Keratinocyte (primary cell): Measurements from ENCODE around the gene IL17C. TPM values are rescaled to one million over a fixed set of nuclear protein-coding genes. Genes with fewer than 3 reads are reported as not detected.

ENCODE experiments used
- DNase-seq: peaks from one replicate; pipeline ENCODE4 v3.0.0-alpha.2; 2011; ENCODE audit warnings: low read depth, missing footprints, low spot score
- FAIRE-seq: peaks from 2 replicates; lab custom pipeline; 2011; peaks lifted over from hg19 to GRCh38; lab: Jason Lieb, UNC
- H2AFZ ChIP-seq: 2 replicates; pipeline ENCODE4 v1.6.0; 2012; ENCODE audit warnings: low read length, control low read depth, inconsistent platforms; ENCODE audit not compliant: control insufficient read depth
- H3K27ac ChIP-seq: 2 replicates; pipeline ENCODE4 v1.5.1; 2011; ENCODE audit warnings: low read length; ENCODE audit not compliant: control insufficient read depth, insufficient read depth
- H3K27me3 ChIP-seq: 3 replicates; pipeline ENCODE4 v1.6.0; 2011; ENCODE audit warnings: low read length; ENCODE audit not compliant: control insufficient read depth, insufficient read depth; ENCODE audit errors: extremely low read depth
- H3K36me3 ChIP-seq, 2 experiments: 2 replicates in 1 of 2; 3 replicates in 1 of 2; pipeline ENCODE4 v1.5.1; 2011; ENCODE audit warnings: low read length in 2 of 2, mild to moderate bottlenecking in 1 of 2; ENCODE audit not compliant: control insufficient read depth in 2 of 2, insufficient read depth in 2 of 2; ENCODE audit errors: extremely low read depth in 1 of 2
- H3K4me1 ChIP-seq: 3 replicates; pipeline ENCODE4 v1.5.1; 2011; ENCODE audit warnings: low read length; ENCODE audit not compliant: control insufficient read depth, insufficient read depth; ENCODE audit errors: extremely low read depth
- H3K4me2 ChIP-seq: 3 replicates; pipeline ENCODE4 v1.6.0; 2011; ENCODE audit warnings: low read depth, low read length; ENCODE audit not compliant: control insufficient read depth, insufficient read depth; ENCODE audit errors: extremely low read depth
- H3K4me3 ChIP-seq, 3 experiments: fragments of 200-600 bp in 1 of 3; sonication (generic) in 1 of 3; 2 replicates in 2 of 3; 3 replicates in 1 of 3; pipeline ENCODE4 v1.5.1; 2011 to 2016; ENCODE audit warnings: low read length in 3 of 3, mild to moderate bottlenecking in 3 of 3, control low read depth in 2 of 3, inconsistent platforms in 1 of 3, low read depth in 1 of 3, mixed read lengths in 1 of 3, mixed run types in 1 of 3, moderate library complexity in 1 of 3; ENCODE audit not compliant: control insufficient read depth in 2 of 3, insufficient read depth in 2 of 3; ENCODE audit errors: extremely low read depth in 1 of 3
- H3K79me2 ChIP-seq: 2 replicates; pipeline ENCODE4 v1.6.0; 2012; ENCODE audit warnings: low read length; ENCODE audit not compliant: control insufficient read depth, insufficient read depth
- H3K9ac ChIP-seq: 3 replicates; pipeline ENCODE4 v1.6.0; 2011; ENCODE audit warnings: low read length; ENCODE audit not compliant: control insufficient read depth, insufficient read depth; ENCODE audit errors: extremely low read depth
- H3K9me1 ChIP-seq: 3 replicates; pipeline ENCODE4 v1.6.0; 2011; ENCODE audit warnings: low read length; ENCODE audit not compliant: control insufficient read depth, insufficient read depth; ENCODE audit errors: extremely low read depth
- H3K9me3 ChIP-seq: 2 replicates; pipeline ENCODE4 v1.5.1; 2012; ENCODE audit warnings: low read depth, low read length; ENCODE audit not compliant: control insufficient read depth
- H4K20me1 ChIP-seq: 3 replicates; pipeline ENCODE4 v1.6.0; 2011; ENCODE audit warnings: low read length; ENCODE audit not compliant: control insufficient read depth, insufficient read depth; ENCODE audit errors: extremely low read depth
- EZH2 ChIP-seq: IDR thresholded peaks from one replicate; pipeline ENCODE4 v1.6.1; 2012; ENCODE audit warnings: inconsistent platforms, mild to moderate bottlenecking, low read length, moderate library complexity
- dilution Hi-C: fragments of 300-500 bp; cut with MboI; formaldehyde crosslinking; loops from one replicate; pipeline ENCODE4 v1.7.0; 2020; ENCODE audit warnings: low sequenced_read_pairs; ENCODE audit not compliant: extremely low pct_ligation_motif_present
- polyA plus RNA-seq, 5 experiments: library from polyadenylated mRNA; depleted of rRNA in 3 of 5; stranded (reverse) in 3 of 5; stranded (forward) in 1 of 5; unstranded in 1 of 5; fragments of >200 nt; gene quantifications; 1 replicate in 1 of 5; 2 replicates in 3 of 5; 3 replicates in 1 of 5; pipeline versions ENCODE4 v1.2.1 to v1.2.3, GENCODE V29; 2011 to 2012; ENCODE audit warnings: missing spikeins in 2 of 5, low read depth in 1 of 5, low replicate concordance in 1 of 5
- TF ChIP-seq, protein P1 (sequence below), 3 experiments: IDR thresholded peaks in 1 of 3; conservative IDR thresholded peaks in 1 of 3; optimal IDR thresholded peaks in 1 of 3; 2 replicates in 2 of 3; 3 replicates in 1 of 3; pipeline versions ENCODE3 to v1.5.1; 2011; ENCODE audit warnings: low read length in 3 of 3, mild to moderate bottlenecking in 3 of 3, moderate library complexity in 2 of 3, control low read depth in 1 of 3, inconsistent platforms in 1 of 3; ENCODE audit not compliant: insufficient read depth in 2 of 3; ENCODE audit errors: extremely low read depth in 1 of 3

Gene IL17C
- polyA plus RNA-seq, 1 donor (not counting 4 experiments of a cell fraction or from before 2014, with no cell fraction given), result not detected

DNA sequence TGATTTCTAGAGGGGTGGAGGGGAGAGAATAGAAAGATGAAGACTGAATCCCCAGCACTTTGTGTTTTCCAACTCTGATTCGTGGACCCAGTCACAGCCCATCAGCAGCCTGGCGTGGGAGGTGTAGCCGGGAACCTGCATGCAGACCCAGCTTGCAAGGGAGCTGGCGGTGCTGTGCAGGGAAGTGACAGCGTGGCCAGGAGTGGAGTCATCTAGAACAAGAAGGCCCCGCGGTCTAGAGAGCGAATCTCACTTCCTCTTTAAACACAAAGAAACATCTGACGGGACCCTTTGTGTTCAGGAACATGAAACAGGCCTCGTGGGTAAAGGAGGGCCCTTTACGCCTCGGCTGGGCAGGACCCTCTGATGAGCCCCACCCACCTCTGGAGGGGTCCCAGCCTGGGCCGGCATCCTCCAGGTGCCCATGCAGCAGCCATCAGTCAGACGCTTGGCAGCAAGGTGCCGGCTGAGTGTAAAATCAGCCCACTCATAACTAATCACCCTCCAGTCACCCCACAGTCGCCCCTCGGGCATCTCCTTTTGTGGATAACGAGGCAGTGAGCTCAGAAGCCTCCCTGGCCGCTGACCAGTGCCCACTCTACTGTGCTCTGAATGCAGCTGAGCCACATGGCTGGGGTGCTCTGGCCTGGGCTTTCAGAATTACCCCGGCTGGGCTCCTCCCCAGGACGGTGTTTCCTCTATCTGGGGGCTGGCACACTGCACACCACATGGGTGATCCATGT lies 43.5 kb downstream of the IL17C start:
- H3K36me3 ChIP-seq, result no peaks in the 10 kb centered on the region
- no peaks in the 10 kb centered on the region for H4K20me1 ChIP-seq
- FAIRE-seq, result no peak
- no peak overlapping the region for H3K27ac ChIP-seq
- no peaks in the 10 kb centered on the region for H3K79me2 ChIP-seq
- H3K27me3 ChIP-seq, result peaks cover 41% of the 10 kb centered on the region
- no peaks in the 10 kb centered on the region for H3K9me1 ChIP-seq
- H3K9ac ChIP-seq, result no peak overlapping the region
- dilution Hi-C loops, result no loop called here
- no peak overlapping the region for H2AFZ ChIP-seq
- H3K4me1 ChIP-seq, result peaks cover 11% of the 10 kb centered on the region
- H3K4me2 ChIP-seq, result no peak overlapping the region
- DNase-seq, result no peak
- H3K9me3 ChIP-seq, result no peaks in the 10 kb centered on the region
- H3K4me3 ChIP-seq, result no peak overlapping the region
- TF ChIP-seq, protein P1, sequence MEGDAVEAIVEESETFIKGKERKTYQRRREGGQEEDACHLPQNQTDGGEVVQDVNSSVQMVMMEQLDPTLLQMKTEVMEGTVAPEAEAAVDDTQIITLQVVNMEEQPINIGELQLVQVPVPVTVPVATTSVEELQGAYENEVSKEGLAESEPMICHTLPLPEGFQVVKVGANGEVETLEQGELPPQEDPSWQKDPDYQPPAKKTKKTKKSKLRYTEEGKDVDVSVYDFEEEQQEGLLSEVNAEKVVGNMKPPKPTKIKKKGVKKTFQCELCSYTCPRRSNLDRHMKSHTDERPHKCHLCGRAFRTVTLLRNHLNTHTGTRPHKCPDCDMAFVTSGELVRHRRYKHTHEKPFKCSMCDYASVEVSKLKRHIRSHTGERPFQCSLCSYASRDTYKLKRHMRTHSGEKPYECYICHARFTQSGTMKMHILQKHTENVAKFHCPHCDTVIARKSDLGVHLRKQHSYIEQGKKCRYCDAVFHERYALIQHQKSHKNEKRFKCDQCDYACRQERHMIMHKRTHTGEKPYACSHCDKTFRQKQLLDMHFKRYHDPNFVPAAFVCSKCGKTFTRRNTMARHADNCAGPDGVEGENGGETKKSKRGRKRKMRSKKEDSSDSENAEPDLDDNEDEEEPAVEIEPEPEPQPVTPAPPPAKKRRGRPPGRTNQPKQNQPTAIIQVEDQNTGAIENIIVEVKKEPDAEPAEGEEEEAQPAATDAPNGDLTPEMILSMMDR (optimal IDR thresholded peaks at IDR 0.05 in 1 of 3, IDR thresholded peaks at IDR 0.05 in 1 of 3, conservative IDR thresholded peaks at IDR 0.05 in 1 of 3; ENCODE audit: extremely low read depth in 1 of 3, insufficient read depth in 2 of 3, low read length in 3 of 3), result no peak
- TF ChIP-seq EZH2, result no peak

DNA sequence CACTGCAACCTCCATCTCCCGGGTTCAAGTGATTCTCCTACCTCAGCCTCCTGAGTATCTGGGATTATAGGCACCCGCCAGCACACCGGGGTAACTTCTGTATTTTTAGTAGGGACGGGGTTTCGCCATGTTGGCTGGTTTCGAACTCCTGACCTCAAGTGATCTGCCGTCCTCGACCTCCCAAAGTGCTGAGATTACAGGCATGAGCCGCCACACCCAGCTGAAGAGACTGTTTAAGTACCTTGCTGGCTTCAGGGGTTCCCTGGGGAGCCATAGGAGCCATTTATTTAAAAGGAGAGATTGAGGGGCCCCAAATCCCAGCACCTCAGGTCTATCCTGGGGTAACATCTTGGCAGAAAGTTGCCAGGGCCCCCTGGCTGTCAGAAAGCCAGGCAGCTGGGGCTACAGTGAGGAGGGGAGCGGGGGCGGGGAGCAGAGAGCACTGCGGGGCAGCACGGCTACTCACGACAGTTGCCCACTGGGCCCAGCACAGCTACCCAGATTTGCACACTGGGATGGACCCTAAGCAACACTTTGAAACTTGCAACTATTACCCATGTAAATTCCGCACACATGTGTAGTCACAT lies 46.3 kb downstream of the IL17C start:
- dilution Hi-C loops, result no loop called here
- Histone ChIP-seq H3K79me2 (no peaks in the 10 kb centered on the region), H3K27ac (no peak overlapping the region), H2AFZ (no peak overlapping the region), H3K4me1 (peaks cover 14% of the 10 kb centered on the region), H3K4me2 (peak overlapping the region; percentile 85), H3K9me3 (no peaks in the 10 kb centered on the region), H3K27me3 (peaks cover 58% of the 10 kb centered on the region), H4K20me1 (peaks cover 2% of the 10 kb centered on the region), H3K9me1 (no peaks in the 10 kb centered on the region), H3K36me3 (no peaks in the 10 kb centered on the region), H3K4me3 (no peak overlapping the region), H3K9ac (no peak overlapping the region)
- DNase-seq (no peak), FAIRE-seq (no peak)
- no peak for TF ChIP-seq EZH2
- TF ChIP-seq, protein P1 (optimal IDR thresholded peaks at IDR 0.05 in 1 of 3, IDR thresholded peaks at IDR 0.05 in 1 of 3, conservative IDR thresholded peaks at IDR 0.05 in 1 of 3; ENCODE audit: extremely low read depth in 1 of 3, insufficient read depth in 2 of 3, low read length in 3 of 3), result no peak
